ENCODE measurements around the gene BCAS3.

GRCh38 chr17:60645918-60646523, 31.6 kb upstream of the BCAS3 start:
- TF ChIP-seq CTCF (conservative IDR thresholded peaks at IDR 0.05; ENCODE audit: low read length) (no peak), EZH2phosphoT487 (IDR thresholded peaks at IDR 0.05; ENCODE audit: borderline replicate concordance, low read depth, low read length) (no peak)
